GM11168 (cell line): ENCODE measurements around the gene SNAP47.

Experiments
- in situ Hi-C: fragments of 300-500 bp; cut with MboI; formaldehyde crosslinking; loops from one replicate; pipeline ENCODE4 v1.12.0; 2022; ENCODE audit warnings: low sequenced_read_pairs; ENCODE audit not compliant: unreplicated experiment

The SNAP47 gene

DNA sequence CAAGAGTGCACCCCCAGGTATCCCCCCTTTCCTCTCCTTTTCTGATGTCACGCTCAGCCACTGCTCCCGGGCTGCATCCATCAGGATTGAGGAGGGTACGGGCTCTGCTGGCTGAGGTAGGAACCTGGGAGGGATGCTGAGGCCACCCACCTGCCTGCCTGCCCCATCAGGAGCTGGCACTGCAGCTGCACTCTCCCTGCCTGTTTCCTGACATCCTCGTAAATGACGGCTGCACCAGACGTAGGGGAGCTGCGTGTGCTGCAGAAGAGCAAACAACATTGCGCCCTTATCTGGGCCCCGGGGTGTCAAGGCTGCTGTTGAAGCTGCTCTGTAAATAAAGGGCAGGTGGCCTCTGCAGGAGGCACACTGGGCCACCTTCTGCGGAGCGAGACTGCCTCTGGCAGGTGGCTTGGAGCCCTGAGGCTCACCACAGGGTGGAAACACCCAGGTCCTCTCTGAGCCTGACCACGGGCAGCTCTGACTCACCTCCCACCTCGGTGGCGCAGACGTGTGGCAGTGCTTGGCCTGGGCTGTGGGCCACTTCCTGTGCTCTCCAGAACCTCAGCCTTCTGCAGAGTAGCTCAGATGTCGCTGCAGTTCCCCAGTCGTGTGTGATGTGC, 30.9 kb downstream of the SNAP47 start:
- in situ Hi-C loops: loop anchor here (25.0 kb wide), 1 partner anchor 171 kb away; the partner anchor contains the start of gene WNT9A

DNA sequence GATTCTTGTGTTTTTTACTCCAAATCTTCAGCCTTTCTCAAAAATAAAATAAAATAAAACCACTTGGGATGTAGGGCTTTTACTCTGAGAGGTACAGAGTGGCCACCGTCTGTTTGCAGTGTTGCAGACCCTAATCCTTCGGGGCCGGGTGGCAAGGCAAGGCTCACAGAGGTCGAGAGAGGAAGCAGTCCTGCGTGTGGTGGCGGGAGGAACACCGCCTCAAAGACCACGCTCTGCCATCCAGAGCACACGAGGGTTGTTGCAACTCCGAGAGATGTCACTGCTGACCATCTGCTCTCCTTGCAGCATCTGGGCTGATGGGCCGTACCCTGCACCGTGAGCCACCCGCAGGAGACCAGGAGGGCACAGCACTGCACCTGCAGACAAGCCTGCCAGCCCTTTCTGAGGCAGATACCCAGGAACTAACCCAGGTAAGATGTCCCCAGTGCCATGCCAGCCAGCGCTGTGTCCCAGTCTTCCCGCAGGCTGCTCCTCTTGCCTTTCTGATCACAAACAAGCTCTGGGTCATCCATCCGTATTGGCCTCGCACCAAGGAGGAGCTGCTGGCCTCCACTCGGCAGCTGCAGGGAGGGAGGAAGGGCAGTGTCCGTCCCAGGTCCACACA, 31.5 kb downstream of the SNAP47 start:
- in situ Hi-C loops: loop anchor here (25.0 kb wide), 1 partner anchor 171 kb away; the partner anchor contains the start of gene WNT9A

DNA sequence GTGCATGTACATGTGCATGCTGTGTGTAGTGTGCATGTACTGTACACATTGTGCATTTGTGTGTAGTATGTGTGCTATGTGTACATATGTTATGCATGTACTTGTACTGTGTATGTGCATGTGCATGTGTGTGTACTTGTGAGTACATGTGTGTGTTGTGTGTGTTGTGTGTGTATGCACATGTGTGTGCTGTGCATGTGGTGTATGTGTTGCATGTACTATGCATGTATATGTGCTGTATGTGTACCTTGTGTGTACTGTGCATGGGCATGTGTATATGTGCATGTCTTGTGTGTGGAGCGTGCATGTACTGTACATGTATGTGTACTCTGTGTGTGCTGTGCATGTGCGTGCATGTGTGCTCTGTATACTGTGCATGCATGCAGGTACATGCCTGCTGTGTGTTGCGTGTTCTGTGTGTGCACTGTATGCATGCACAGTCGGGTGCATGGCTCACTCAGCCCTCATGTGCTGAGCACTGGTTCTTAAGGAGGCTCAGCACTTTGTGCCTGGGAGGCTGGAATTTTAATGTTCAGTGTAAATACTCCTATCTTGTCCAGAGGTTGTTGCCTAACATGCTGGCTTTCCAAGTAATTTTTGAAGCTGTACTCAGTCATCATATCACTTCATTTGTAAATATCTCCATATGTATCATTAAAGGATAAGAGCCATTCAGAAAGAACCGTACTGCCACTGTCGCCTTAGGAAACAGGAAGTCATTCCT, 32.3 kb downstream of the SNAP47 start:
- in situ Hi-C loops: loop anchor here (25.0 kb wide), 1 partner anchor 170 kb away; the partner anchor contains the start of gene WNT9A

DNA sequence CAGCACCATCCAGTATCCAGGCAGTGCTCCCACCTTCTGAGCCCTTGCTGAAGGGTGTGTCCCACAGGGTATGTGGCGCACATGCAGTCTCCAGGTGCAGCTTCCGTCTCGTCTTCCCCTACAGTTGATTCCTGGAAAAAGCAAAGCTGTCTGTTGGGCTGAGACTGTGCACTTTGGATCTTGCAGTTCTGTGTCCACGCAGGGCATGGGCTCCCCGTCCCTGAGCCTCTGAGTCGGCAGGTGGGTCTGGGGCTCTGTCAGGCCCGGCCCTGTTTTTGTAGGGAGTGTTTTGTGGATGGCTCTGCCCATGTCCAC, 32.8 kb downstream of the SNAP47 start:
- in situ Hi-C loops: loop anchor here (25.0 kb wide), 1 partner anchor 169 kb away; the partner anchor contains the start of gene WNT9A

DNA sequence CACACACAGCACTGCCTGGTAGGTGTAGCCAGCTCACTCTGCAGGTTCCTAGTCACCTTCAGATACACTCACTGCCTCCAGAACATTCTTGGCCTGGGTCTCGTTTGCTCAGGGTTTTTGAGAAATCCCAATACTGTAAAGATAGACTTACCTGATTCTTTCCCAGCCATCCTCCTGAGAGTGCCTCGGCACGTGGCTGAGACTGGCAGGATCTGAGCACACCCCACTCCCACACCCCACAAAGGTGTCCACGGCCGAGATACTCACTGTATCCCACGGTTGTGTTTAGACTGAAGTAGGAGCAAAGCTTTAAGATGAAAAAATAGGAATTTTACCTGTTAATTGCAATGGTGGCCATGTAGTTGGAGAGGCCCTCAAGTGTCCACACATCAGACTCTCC, 33.4 kb downstream of the SNAP47 start:
- in situ Hi-C loops: loop anchor here (25.0 kb wide), 1 partner anchor 169 kb away; the partner anchor contains the start of gene WNT9A

DNA sequence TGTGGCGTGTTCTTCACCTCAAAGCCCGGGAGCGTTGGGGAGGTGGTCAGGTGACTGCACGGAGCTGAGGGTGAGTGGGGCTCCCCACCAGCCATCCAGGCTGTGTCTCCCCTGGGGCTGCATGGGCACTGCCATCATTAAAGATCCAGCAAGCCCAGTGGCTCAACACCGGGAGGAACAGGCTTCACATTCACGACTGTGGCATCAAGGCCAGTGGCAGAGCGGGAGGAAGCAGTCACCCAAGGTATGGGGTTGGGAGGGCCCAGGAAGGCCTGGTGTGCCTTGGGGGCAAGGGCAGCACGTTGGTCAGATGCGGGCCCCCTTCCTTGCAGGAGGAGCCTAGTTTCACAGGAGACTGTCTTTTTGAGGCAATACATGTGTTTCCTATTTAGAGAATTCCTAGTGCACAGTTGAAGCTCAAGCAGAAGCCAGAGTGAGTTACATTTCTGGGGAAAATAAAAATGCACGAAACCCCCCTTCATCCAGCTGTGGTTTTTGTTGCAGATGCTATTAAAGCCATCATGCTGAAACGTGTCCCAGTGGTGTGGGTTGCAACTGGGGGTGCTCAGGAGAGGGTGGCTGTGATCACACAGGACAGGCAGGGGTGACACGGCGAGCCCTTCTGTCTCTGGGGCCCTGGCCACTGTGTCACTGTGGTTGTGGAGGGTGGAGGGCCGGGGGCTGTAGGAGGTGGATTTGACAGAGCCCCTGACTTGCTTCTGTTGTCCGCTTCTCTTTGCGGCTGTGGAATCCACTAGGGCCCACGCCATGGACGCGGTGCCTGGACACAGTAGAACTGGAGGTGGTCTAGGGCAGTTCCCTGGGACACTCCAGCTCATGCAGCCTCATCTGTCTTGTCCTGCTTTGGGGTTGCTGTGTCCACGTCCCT, 34.1 kb downstream of the SNAP47 start:
- in situ Hi-C loops: loop anchor here (25.0 kb wide), 1 partner anchor 168 kb away; the partner anchor contains the start of gene WNT9A

DNA sequence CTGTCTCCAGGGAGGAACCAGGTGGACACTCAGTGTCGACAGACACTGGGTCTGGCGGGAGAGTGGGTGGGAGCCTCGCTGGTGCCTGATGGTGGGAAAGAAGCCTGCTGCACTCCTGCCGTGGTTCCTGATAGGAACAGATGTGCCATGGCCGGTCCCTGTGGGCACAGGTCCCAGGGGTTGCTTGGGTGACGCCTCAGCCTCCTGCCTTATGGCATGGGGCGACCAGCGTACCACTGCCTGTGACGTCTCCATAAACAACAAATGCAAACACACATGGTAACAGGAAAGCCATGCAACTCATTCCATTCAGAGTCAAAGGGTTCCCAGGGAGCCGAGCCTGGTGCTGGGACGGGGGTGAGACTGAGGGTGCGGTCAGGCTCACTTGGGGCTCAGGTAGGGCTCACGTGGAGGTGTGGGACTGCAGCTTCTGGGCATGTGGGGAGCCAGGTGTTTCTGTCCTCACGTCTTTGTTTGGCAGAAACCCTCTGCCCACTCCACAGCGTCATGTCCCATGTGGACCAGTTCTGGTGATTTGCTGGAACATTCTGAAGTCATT, 34.8 kb downstream of the SNAP47 start:
- in situ Hi-C loops: loop anchor here (25.0 kb wide), 1 partner anchor 167 kb away; the partner anchor contains the start of gene WNT9A

DNA sequence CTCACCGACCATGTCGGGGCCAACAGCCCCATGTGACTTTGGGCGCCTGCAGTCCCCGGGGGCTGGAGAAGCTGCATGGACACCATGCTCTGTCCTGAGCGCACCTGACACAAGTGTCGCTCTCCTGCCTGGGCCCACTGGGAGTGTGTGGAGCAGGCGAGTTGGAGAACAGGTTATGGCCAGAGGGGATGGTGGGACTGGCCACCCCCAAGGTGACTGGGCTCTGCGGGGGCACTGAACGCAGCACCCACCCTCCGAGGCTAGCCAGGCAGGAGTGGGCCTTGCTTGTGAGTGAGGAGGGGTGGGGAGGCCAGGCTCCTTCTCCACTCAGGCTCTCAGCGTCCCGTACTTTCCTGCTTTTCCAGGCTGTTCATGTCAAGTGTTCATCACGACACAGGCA, 35.6 kb downstream of the SNAP47 start:
- in situ Hi-C loops: loop anchor here (25.0 kb wide), 1 partner anchor 166 kb away; the partner anchor contains the start of gene WNT9A

DNA sequence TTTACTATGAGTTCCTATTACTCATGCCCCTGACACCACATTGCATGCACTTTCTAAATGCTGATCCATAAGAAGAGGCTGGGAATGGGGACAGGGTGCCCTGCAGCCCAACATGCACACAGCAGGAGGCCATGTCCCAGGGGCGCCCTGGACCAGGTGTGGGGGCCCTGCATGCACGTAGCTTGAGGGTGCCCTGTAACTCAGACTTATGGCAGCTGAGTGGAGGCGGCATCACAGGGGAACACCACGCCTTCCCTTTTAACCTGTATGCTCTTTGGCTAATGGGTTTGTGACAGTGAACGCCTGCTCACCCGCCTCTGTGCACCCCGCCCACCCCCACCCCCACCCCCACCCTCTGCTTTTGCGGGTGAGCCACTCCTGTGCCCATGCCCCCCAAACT, 36.1 kb downstream of the SNAP47 start:
- in situ Hi-C loops: loop anchor here (25.0 kb wide), 1 partner anchor 166 kb away; the partner anchor contains the start of gene WNT9A

DNA sequence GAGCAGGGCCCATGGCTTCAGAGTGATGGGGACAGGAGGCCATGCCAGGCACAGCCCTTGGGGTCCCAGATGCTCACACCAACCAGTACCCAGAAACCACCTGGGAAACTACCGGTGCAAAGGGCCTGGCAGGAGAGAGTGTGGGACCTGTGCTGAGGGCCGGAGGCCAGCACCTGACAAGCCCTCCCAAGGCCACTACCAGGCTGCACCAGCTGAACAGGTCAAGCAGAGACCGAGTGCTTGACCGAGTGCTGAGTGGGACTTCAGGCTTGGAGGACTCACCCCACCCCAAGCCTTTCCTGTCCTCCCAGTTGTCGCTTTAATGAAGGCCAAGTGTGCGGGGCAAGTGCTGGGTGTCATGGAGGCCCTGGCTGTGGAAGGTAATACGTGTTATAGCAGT, 36.5 kb downstream of the SNAP47 start:
- in situ Hi-C loops: loop anchor here (25.0 kb wide), 1 partner anchor 166 kb away; the partner anchor contains the start of gene WNT9A

DNA sequence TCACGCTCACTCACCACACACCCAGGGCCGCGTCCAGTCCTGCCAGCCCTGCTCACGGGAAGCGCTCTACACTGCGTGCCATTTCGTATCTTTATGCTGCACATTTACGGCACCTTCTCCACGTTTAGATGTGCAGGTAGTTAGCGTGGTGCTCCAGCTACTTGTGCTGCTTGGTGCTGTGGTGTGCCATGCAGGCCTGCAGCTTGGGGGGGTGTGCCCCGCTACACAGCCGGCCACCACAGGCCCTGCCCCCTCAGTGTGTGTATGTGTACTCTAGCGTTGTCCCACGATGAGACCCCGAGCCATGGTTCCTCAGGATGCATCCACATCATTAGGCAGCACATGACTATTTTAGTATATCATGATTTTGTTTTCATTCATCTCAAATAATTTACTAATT, 38.3 kb downstream of the SNAP47 start:
- in situ Hi-C loops: loop anchor here (25.0 kb wide), 1 partner anchor 164 kb away; the partner anchor contains the start of gene WNT9A

DNA sequence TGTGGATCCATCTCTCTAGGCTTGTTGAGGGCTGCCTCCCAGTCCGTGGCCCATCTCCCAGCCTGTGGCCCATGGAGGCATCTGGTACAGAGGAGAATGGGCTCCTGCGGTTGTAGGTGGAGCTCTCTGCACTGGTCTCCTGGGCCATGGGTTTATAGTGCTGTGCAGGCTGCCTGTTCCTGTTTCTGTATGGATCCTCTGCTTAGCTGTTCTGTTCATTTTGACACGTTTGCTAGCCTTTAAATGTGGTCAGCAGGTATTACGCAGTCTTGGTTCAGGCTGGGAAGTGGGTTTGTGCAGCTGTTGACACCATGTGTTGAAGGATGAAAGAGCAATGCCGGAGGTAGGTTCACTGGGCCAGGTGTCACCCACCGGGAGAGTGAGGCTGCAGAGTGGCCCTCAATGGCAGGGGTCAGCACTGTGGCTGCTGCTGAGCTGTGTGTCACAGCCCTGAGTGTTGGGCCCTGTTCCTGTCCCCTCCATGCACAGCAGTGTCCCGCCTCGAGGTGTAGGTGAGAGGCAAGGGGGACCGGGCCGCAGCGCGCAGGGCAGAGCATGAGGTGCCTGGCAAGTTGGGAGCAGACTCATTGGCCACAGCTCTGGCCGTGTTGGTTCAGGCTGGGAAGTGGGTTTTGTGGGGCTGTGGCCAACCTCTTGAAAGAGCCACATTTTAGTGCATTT, 39.0 kb downstream of the SNAP47 start:
- in situ Hi-C loops: loop anchor here (25.0 kb wide), 1 partner anchor 163 kb away; the partner anchor contains the start of gene WNT9A

DNA sequence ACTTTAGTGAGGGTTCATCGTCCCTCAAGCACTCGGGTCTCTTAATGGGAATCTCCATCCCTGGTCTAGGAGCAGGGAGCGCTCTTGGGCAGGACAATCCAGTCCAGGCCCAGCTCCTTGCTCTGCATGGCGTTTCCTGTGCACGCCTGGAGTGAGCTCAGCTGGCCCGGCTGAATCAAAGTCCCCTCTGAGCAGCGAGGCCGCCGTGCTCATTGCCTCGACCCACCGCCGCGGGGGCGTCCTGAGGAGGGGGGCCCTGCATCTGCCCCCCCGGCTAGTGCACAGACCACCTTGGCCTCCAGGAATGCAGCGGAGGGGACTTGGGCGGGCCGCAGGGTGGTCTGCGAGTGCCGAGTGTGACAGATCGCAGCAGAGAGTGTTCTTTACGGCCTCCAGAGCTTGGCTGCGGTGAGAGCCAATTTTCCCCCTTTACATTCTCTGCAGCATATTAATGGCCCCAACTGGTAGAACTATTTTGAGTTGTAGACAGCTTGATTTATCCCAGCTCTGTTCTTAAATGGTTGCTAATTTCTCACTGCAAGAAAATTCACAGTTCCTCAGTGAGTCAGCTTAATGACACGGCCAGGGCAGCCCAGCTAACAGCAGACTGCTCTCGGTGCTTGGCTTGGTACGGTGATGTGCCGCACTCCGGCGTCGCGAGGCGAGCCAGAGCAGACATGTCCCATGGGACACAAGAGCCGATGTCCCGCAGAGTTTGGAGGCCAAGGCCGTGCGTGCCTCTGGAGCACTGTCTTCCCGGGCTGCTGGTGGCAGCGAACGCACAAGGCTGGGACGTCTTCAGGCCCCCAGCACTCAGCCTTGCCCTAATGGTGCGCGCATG, 39.8 kb downstream of the SNAP47 start:
- in situ Hi-C loops: loop anchor here (25.0 kb wide), 1 partner anchor 162 kb away; the partner anchor contains the start of gene WNT9A

DNA sequence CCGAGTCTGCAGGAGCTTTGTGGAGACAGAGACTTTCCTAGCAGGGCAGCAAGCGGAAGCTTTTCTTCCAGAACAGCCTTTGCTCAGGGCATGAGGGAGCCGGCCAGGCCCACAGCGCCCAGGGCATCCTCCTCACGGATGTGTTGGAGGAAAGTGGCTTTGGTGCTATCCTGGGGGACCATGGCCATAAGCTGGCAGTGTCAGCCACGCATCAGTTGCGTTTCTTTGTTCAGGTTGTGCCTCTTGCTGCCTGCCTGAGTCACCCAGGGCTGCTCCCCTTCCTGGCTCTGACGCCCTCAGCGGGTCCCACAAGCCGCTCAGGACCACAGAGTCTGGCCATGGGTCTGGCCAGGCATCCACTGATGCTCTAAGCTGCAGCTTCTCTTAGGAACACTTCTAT, 40.6 kb downstream of the SNAP47 start:
- in situ Hi-C loops: no loop called here

DNA sequence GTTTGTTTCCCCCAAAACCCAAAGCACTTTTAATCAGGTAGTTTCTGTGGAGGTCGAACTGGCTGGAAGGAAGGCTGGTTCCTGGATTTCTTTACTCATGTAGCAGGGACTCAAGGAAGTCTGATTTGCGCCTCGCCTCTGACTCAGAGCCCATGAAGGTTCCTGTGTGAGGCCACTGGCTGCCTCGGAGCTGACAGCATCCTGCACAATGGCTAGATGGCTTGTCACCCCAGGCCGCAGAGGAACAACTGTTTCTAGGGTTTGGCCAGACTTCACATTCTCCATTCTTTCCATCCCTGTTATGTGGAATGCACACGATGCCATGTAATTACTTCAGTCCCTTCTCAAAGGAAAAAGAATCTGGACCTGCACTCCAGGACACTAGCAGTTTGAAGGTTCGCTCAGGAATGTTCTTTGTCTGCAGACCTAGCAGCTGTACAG, 41.1 kb downstream of the SNAP47 start:
- in situ Hi-C loops: no loop called here

DNA sequence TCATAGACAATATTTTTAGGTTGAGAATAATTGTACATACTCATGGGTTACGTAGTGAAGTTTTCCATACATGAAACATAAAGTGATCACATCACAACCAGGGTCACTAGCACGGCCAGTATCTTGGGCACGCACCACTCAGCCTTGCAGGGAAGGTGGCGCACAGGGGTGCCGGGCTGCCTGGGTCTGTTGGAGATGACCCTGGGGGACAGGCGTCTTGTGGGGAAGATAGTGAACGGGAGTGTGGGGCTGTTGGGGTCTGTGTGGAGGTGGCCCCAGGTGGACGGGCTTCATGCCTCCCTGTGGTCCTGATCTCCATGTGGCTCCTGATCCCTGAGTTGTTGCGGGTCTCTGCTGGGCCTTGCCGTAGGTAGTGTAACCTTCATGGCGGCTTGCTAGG, 41.9 kb downstream of the SNAP47 start:
- in situ Hi-C loops: no loop called here

DNA sequence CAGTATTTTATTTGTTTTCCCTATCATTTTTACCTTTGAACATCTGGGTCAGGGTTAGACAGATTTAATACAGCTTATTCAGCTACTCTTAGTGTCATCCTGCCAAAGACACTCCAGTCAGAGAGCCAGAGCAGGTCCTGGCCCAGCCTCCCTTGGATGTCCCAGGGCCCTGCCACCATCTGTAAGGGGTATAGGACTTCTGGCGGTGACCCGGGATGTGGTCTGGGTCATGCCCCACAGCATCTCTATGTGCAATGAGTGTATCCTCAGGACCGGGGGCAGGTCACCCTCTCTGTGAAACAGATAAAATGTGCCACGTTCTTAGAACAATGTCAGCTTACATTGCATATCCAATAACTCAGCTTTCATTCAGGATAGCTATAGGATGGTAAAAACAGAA, 42.4 kb downstream of the SNAP47 start:
- in situ Hi-C loops: no loop called here

DNA sequence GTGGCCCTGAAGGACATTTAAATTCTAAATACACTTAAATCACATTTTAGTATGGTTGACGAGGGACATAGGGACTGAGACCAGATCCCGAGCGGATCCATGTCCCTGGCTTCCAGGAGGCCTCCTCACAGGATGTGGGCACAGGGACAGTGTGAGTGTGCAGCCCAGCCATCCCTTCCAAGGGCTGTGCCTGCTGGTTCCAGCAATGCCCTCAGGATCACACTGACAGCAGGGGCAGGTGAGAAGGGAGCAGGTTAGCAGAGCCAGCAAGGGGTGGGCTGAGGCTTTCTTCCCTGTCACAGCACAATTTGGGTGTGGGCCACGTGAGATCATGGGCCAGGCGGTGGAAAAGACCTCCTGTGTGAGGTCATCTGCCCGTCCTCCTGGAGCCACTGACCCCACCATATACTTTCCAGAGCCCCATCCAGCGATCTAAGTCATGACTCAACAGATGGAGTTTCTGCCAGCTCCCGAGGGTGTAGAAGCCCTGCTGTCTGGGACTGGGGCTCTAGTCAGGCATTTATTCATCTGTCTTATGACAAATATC, 43.2 kb downstream of the SNAP47 start:
- in situ Hi-C loops: no loop called here
